H9 (cell line): ENCODE data around the gene HDDC2. TPM values are rescaled to one million over a fixed set of nuclear protein-coding genes. Genes with fewer than 3 reads are reported as not detected.

Experiments
- DNase-seq: peaks from one replicate; pipeline ENCODE4 v3.0.0-alpha.2; 2017
- H2AFZ ChIP-seq: one replicate; pipeline ENCODE4 v1.6.1; 2013; ENCODE audit warnings: mild to moderate bottlenecking, low read length, control low read depth, moderate library complexity
- H2AK5ac ChIP-seq: 2 replicates; pipeline ENCODE4 v1.6.1; 2013; ENCODE audit warnings: low read length, control low read depth, mixed read lengths; ENCODE audit not compliant: insufficient read length
- H2BK120ac ChIP-seq: one replicate; pipeline ENCODE4 v1.6.1; 2013; ENCODE audit warnings: low read depth, mild to moderate bottlenecking, low read length, control low read depth, inconsistent platforms; ENCODE audit not compliant: poor library complexity, severe bottlenecking
- H2BK12ac ChIP-seq: 2 replicates; pipeline ENCODE4 v1.6.1; 2013; ENCODE audit warnings: low read length, control low read depth, mixed read lengths, low read depth; ENCODE audit not compliant: insufficient read length
- H2BK15ac ChIP-seq: 2 replicates; pipeline ENCODE4 v1.6.1; 2013; ENCODE audit warnings: low read depth, low read length, control low read depth
- H2BK20ac ChIP-seq: one replicate; pipeline ENCODE4 v1.6.1; 2013; ENCODE audit warnings: low read depth, mild to moderate bottlenecking, low read length, control low read depth, inconsistent platforms; ENCODE audit not compliant: poor library complexity, severe bottlenecking
- H2BK5ac ChIP-seq: 2 replicates; pipeline ENCODE4 v1.6.1; 2013; ENCODE audit warnings: low read length, control low read depth, mixed read lengths; ENCODE audit not compliant: insufficient read length
- H3K14ac ChIP-seq: 2 replicates; pipeline ENCODE4 v1.6.1; 2013; ENCODE audit warnings: low read length, control low read depth; ENCODE audit not compliant: insufficient read depth
- H3K18ac ChIP-seq: 2 replicates; pipeline ENCODE4 v1.6.1; 2013; ENCODE audit warnings: low read depth, mild to moderate bottlenecking, mixed read lengths, low read length, control low read depth; ENCODE audit not compliant: insufficient read length
- H3K23ac ChIP-seq: 2 replicates; pipeline ENCODE4 v1.6.1; 2013; ENCODE audit warnings: low read length, control low read depth, mixed read lengths, low read depth; ENCODE audit not compliant: insufficient read length
- H3K23me2 ChIP-seq: 2 replicates; pipeline ENCODE4 v1.6.1; 2013; ENCODE audit warnings: low read depth, mild to moderate bottlenecking, mixed read lengths, low read length, control low read depth; ENCODE audit not compliant: insufficient read length, poor library complexity, severe bottlenecking
- H3K27ac ChIP-seq: 2 replicates; pipeline ENCODE4 v1.5.1; 2013; ENCODE audit warnings: low read length, control low read depth, mixed read lengths, low read depth; ENCODE audit not compliant: insufficient read length
- H3K27me3 ChIP-seq: 2 replicates; pipeline ENCODE4 v1.6.1; 2013; ENCODE audit warnings: low read length, control low read depth, inconsistent platforms; ENCODE audit not compliant: insufficient read depth
- H3K4ac ChIP-seq: 2 replicates; pipeline ENCODE4 v1.6.1; 2013; ENCODE audit warnings: low read depth, mild to moderate bottlenecking, control low read depth, inconsistent platforms, low read length, moderate library complexity
- H3K4me1 ChIP-seq: 2 replicates; pipeline ENCODE4 v1.6.1; 2013; ENCODE audit warnings: low read length, control low read depth, inconsistent platforms; ENCODE audit not compliant: insufficient read depth
- H3K4me2 ChIP-seq: 2 replicates; pipeline ENCODE4 v1.6.1; 2013; ENCODE audit warnings: low read length, control low read depth, mixed read lengths; ENCODE audit not compliant: insufficient read length, insufficient read depth
- H3K56ac ChIP-seq: 2 replicates; pipeline ENCODE4 v1.6.1; 2013; ENCODE audit warnings: low read depth, mild to moderate bottlenecking, mixed read lengths, low read length, control low read depth; ENCODE audit not compliant: insufficient read length
- H3K79me1 ChIP-seq: 2 replicates; pipeline ENCODE4 v1.6.1; 2013; ENCODE audit warnings: low read depth, mild to moderate bottlenecking, moderate library complexity, low read length, control low read depth, inconsistent platforms; ENCODE audit not compliant: insufficient read depth, poor library complexity, severe bottlenecking
- H3K79me2 ChIP-seq: 2 replicates; pipeline ENCODE4 v1.6.1; 2013; ENCODE audit warnings: low read length, control low read depth, inconsistent platforms; ENCODE audit not compliant: insufficient read depth
- H3K9ac ChIP-seq: 2 replicates; pipeline ENCODE4 v1.6.1; 2013; ENCODE audit warnings: low read length, control low read depth, mixed read lengths; ENCODE audit not compliant: insufficient read length; ENCODE audit errors: extremely low read depth
- H3K9me3 ChIP-seq: one replicate; pipeline ENCODE4 v1.6.1; 2013; ENCODE audit warnings: low read depth, low read length, inconsistent platforms; ENCODE audit not compliant: control insufficient read depth
- H3T11ph ChIP-seq: one replicate; pipeline ENCODE4 v1.6.1; 2013; ENCODE audit warnings: mild to moderate bottlenecking, low read length, control low read depth, inconsistent platforms
- H4K20me1 ChIP-seq: one replicate; pipeline ENCODE4 v1.6.1; 2013; ENCODE audit not compliant: control insufficient read depth, insufficient read length, insufficient read depth
- H4K5ac ChIP-seq: 2 replicates; pipeline ENCODE4 v1.6.1; 2013; ENCODE audit warnings: low read depth, mild to moderate bottlenecking, mixed read lengths, low read length, control low read depth; ENCODE audit not compliant: insufficient read length
- H4K8ac ChIP-seq: replicated peaks from 2 replicates; pipeline ENCODE4 v1.6.1; 2013; ENCODE audit warnings: low read length, control low read depth, mixed read lengths, low read depth; ENCODE audit not compliant: insufficient read length
- H4K91ac ChIP-seq: 2 replicates; pipeline ENCODE4 v1.6.1; 2013; ENCODE audit warnings: low read depth, mild to moderate bottlenecking, moderate library complexity, mixed read lengths, low read length, control low read depth; ENCODE audit not compliant: insufficient read length
- H3K27ac Mint-ChIP-seq, 3 experiments: 2 replicates in 2 of 3; 3 replicates in 1 of 3; pipeline ENCODE4 v1.8.0; 2020 to 2021; ENCODE audit warnings: mixed read lengths in 3 of 3, mild to moderate bottlenecking in 1 of 3, moderate library complexity in 1 of 3
- H3K27me3 Mint-ChIP-seq: 2 replicates; pipeline ENCODE4 v1.8.0; 2021; ENCODE audit warnings: low read depth, mild to moderate bottlenecking, moderate library complexity, mixed read lengths
- H3K36me3 Mint-ChIP-seq, 3 experiments: 2 replicates in 2 of 3; 3 replicates in 1 of 3; pipeline ENCODE4 v1.8.0; 2020 to 2021; ENCODE audit warnings: low read depth in 3 of 3, mixed read lengths in 3 of 3; ENCODE audit not compliant: insufficient read depth in 1 of 3
- H3K4me1 Mint-ChIP-seq, 2 experiments: 2 replicates each; pipeline ENCODE4 v1.8.0; 2020; ENCODE audit warnings: mixed read lengths in 2 of 2
- H3K4me3 Mint-ChIP-seq, 2 experiments: 2 replicates in 1 of 2; 3 replicates in 1 of 2; pipeline ENCODE4 v1.8.0; 2020 to 2021; ENCODE audit warnings: mild to moderate bottlenecking in 2 of 2, mixed read lengths in 2 of 2, moderate library complexity in 1 of 2
- H3K9me3 Mint-ChIP-seq, 2 experiments: 2 replicates in 1 of 2; 3 replicates in 1 of 2; pipeline ENCODE4 v1.8.0; 2020; ENCODE audit warnings: mild to moderate bottlenecking in 2 of 2, mixed read lengths in 2 of 2, moderate library complexity in 1 of 2
- CTCF ChIP-seq: fragments of 200-600 bp; sonication (generic); conservative IDR thresholded peaks from 3 replicates; pipeline ENCODE4 v1.8.0; 2021; ENCODE audit warnings: antibody characterized with exemption, mild to moderate bottlenecking
- WGBS: extraction: QIAGEN DNeasy Blood & Tissue Kit; methylation state at CpG from one replicate; pipeline ENCODE4 v1.1.7; 2013; ENCODE audit warnings: missing lambda C conversion rate, low lambda C conversion rate, mixed read lengths; ENCODE audit not compliant: insufficient read length; ENCODE audit errors: extremely low coverage; 5-methylcytosine and 5-hydroxymethylcytosine counted together
- total RNA-seq: library from RNA; stranded (reverse); gene quantifications from 2 replicates; pipeline ENCODE4 v1.2.1, GENCODE V29; 2021

HDDC2 gene
- total RNA-seq, 1 experiment from 2014 or later: 77.8 TPM

GRCh38 chr6:125346926-125347563 lies 45.3 kb upstream of the HDDC2 start:
- no peak for DNase-seq
- H2BK15ac ChIP-seq: no peak overlapping the region
- H4K20me1 ChIP-seq: no peaks in the 10 kb centered on the region
- H3K56ac ChIP-seq: no peak overlapping the region
- Mint-ChIP-seq H3K36me3 (no peaks in the 10 kb centered on the region), H3K9me3 (no peaks in the 10 kb centered on the region), H3K4me3 (no peak overlapping the region), H3K27me3 (no peaks in the 10 kb centered on the region), H3K4me1 (no peaks in the 10 kb centered on the region), H3K27ac (no peak overlapping the region)
- no peak overlapping the region for H3K9ac ChIP-seq
- no peaks in the 10 kb centered on the region for H3K79me2 ChIP-seq
- H2BK5ac ChIP-seq: no peak overlapping the region
- H4K5ac ChIP-seq: no peak overlapping the region
- H3T11ph ChIP-seq: no peak overlapping the region
- no peak overlapping the region for H3K18ac ChIP-seq
- no peak overlapping the region for H4K91ac ChIP-seq
- H3K27me3 ChIP-seq: no peaks in the 10 kb centered on the region
- no peak for TF ChIP-seq CTCF
- no peak overlapping the region for H2AFZ ChIP-seq
- no peak overlapping the region for H2BK20ac ChIP-seq
- WGBS: no CpG with 5 or more reads among the region's 11 CpGs
- no peaks in the 10 kb centered on the region for H3K79me1 ChIP-seq
- H3K23ac ChIP-seq: no peak overlapping the region
- H2BK12ac ChIP-seq: no peak overlapping the region
- no peaks in the 10 kb centered on the region for H3K9me3 ChIP-seq
- H3K23me2 ChIP-seq: no peaks in the 10 kb centered on the region
- H3K4ac ChIP-seq: no peak overlapping the region
- no peak overlapping the region for H4K8ac ChIP-seq
- H2AK5ac ChIP-seq: no peak overlapping the region
- no peak overlapping the region for H2BK120ac ChIP-seq
- H3K4me2 ChIP-seq: no peak overlapping the region
- H3K4me1 ChIP-seq: no peaks in the 10 kb centered on the region
- H3K27ac ChIP-seq: no peak overlapping the region
- H3K14ac ChIP-seq: no peak overlapping the region
